SK-N-SH (cell line): Measurements from ENCODE around the gene CREB3L1. TPM values are rescaled to one million over a fixed set of nuclear protein-coding genes. Genes with fewer than 3 reads are reported as not detected.

Experiments used
- CTCF ChIA-PET: fragments of 300-600, 350-600 bp; formaldehyde crosslinking; extraction: SDS; loops from one replicate; lab custom pipeline; 2021; lab: Yijun Ruan, JAX
- POLR2A ChIA-PET: fragments of 350-600 bp; sonication (Branson Sonifier 250); formaldehyde crosslinking; extraction: SDS; loops from one replicate; lab custom pipeline; 2020; ENCODE audit warnings: antibody characterized with exemption, inconsistent platforms; lab: Yijun Ruan, JAX
- DNase-seq: peaks from one replicate; pipeline ENCODE4 v3.0.0; 2012
- H2AFZ ChIP-seq: fragments of 200-600 bp; sonication (generic); 2 replicates; pipeline ENCODE4 v1.8.1; 2016; ENCODE audit warnings: antibody characterized with exemption, mild to moderate bottlenecking, low read depth
- H3F3A ChIP-seq: fragments of 200-600 bp; sonication (generic); replicated peaks from 2 replicates; pipeline ENCODE3; 2016; ENCODE audit warnings: antibody characterized with exemption, mild to moderate bottlenecking; ENCODE audit not compliant: insufficient read depth
- H3K27ac ChIP-seq, 2 experiments: fragments of 200-500 bp in 1 of 2; fragments of 200-600 bp in 1 of 2; sonication (Bioruptor generic) in 1 of 2; sonication (generic), shearing (Covaris generic) in 1 of 2; 2 replicates each; pipeline versions ENCODE4 v1.5.1 to v1.6.1; 2014 to 2016; ENCODE audit warnings: low read depth in 2 of 2, inconsistent platforms in 1 of 2, low read length in 1 of 2, mild to moderate bottlenecking in 1 of 2, mixed read lengths in 1 of 2
- H3K27me3 ChIP-seq: fragments of 200-600 bp; sonication (generic), shearing (Covaris generic); 2 replicates; pipeline ENCODE4 v1.6.1; 2016; ENCODE audit warnings: mixed run types; ENCODE audit not compliant: insufficient read depth
- H3K36me3 ChIP-seq, 2 experiments: fragments of 200-500 bp in 1 of 2; fragments of 200-600 bp in 1 of 2; sonication (Bioruptor generic) in 1 of 2; sonication (generic) in 1 of 2; replicated peaks in 1 of 2; 2 replicates each; pipeline versions ENCODE3 to v1.5.1; 2014 to 2016; ENCODE audit warnings: low read length in 1 of 2, mild to moderate bottlenecking in 1 of 2; ENCODE audit not compliant: insufficient read depth in 2 of 2, control insufficient read depth in 1 of 2
- H3K4me1 ChIP-seq, 2 experiments: fragments of 200-500 bp in 1 of 2; fragments of 200-600 bp in 1 of 2; sonication (Bioruptor generic) in 1 of 2; sonication (generic), shearing (Covaris generic) in 1 of 2; 2 replicates each; pipeline versions ENCODE4 v1.5.1 to v1.6.1; 2014 to 2016; ENCODE audit warnings: low read depth in 1 of 2, low read length in 1 of 2, mixed run types in 1 of 2; ENCODE audit not compliant: insufficient read depth in 2 of 2, control insufficient read depth in 1 of 2
- H3K4me2 ChIP-seq: fragments of 200-600 bp; sonication (generic), shearing (Covaris generic); 2 replicates; pipeline ENCODE4 v1.6.1; 2017; ENCODE audit warnings: mixed run types
- H3K4me3 ChIP-seq, 2 experiments: fragments of 200-500 bp in 1 of 2; fragments of 200-600 bp in 1 of 2; sonication (Bioruptor generic) in 1 of 2; sonication (generic), shearing (Covaris generic) in 1 of 2; 2 replicates each; pipeline versions ENCODE4 v1.5.1 to v1.8.1; 2014 to 2016; ENCODE audit warnings: low read depth in 2 of 2, inconsistent platforms in 1 of 2, low read length in 1 of 2, mild to moderate bottlenecking in 1 of 2, mixed read lengths in 1 of 2, moderate library complexity in 1 of 2
- H3K79me2 ChIP-seq: fragments of 200-600 bp; sonication (generic); 2 replicates; pipeline ENCODE4 v1.8.1; 2017; ENCODE audit warnings: mild to moderate bottlenecking; ENCODE audit not compliant: insufficient read depth
- H3K9ac ChIP-seq: fragments of 200-600 bp; sonication (generic); 2 replicates; pipeline ENCODE4 v1.6.1; 2017; ENCODE audit warnings: mixed run types
- H3K9me2 ChIP-seq: fragments of 200-600 bp; sonication (generic); 2 replicates; pipeline ENCODE4 v1.6.1; 2017; ENCODE audit warnings: mixed run types
- H3K9me3 ChIP-seq: fragments of 200-600 bp; sonication (generic); 2 replicates; pipeline ENCODE4 v1.6.1; 2017; ENCODE audit warnings: mixed run types, mild to moderate bottlenecking, moderate library complexity
- H4K20me1 ChIP-seq: fragments of 200-600 bp; sonication (generic); 2 replicates; pipeline ENCODE4 v1.6.1; 2017; ENCODE audit warnings: mild to moderate bottlenecking, mixed run types; ENCODE audit not compliant: insufficient read depth
- EZH2phosphoT487 ChIP-seq: fragments of 200-600 bp; sonication (generic); IDR thresholded peaks from 2 replicates; pipeline ENCODE4 v1.6.1; 2017; ENCODE audit warnings: low read depth, mixed run types, mild to moderate bottlenecking, antibody characterized with exemption, moderate library complexity, borderline replicate concordance
- GABPA ChIP-seq: IDR thresholded peaks from 2 replicates; pipeline ENCODE4 v1.4.0; 2012; ENCODE audit warnings: low read depth, mild to moderate bottlenecking
- GATA2 ChIP-seq: sonication (generic); formaldehyde crosslinking; IDR thresholded peaks from 2 replicates; pipeline ENCODE4 v1.5.0; 2020; ENCODE audit warnings: mild to moderate bottlenecking, missing genetic modification reagents
- PBX3 ChIP-seq: IDR thresholded peaks from 2 replicates; pipeline ENCODE4; 2012
- RAD21 ChIP-seq: IDR thresholded peaks from 2 replicates; pipeline ENCODE4 v1.6.1; 2012; ENCODE audit warnings: mild to moderate bottlenecking, low read length
- RCOR1 ChIP-seq: fragments of 150-350 bp; IDR thresholded peaks from 2 replicates; pipeline ENCODE4 v1.6.1; 2017; ENCODE audit warnings: antibody characterized with exemption, low read length
- REST ChIP-seq: IDR thresholded peaks from 2 replicates; pipeline ENCODE4 v1.6.1; 2012; ENCODE audit warnings: mild to moderate bottlenecking, low read depth, low read length, moderate library complexity
- RFX5 ChIP-seq: IDR thresholded peaks from 2 replicates; pipeline ENCODE4 v1.6.1; 2012; ENCODE audit warnings: mild to moderate bottlenecking, improper control_type of control experiment, low read length
- RXRA ChIP-seq: IDR thresholded peaks from 2 replicates; pipeline ENCODE4 v1.4.0; 2012; ENCODE audit warnings: low read depth, mild to moderate bottlenecking, borderline replicate concordance
- USF1 ChIP-seq: IDR thresholded peaks from 2 replicates; pipeline ENCODE4 v1.4.0; 2012; ENCODE audit warnings: low read depth, borderline replicate concordance
- WGBS: methylation state at CpG from one replicate; pipeline ENCODE4 v1.1.6; 2017; ENCODE audit warnings: low lambda C conversion rate; 5-methylcytosine and 5-hydroxymethylcytosine counted together
- polyA plus RNA-seq, 3 experiments: library from polyadenylated mRNA; depleted of rRNA; stranded (reverse); fragments of >200 nt; gene quantifications; 2 replicates each; pipeline ENCODE4 v1.2.3, GENCODE V29; 2012

Gene CREB3L1
- polyA plus RNA-seq, 1 of the 3 experiments (the other 2 are of a cell fraction), result 14.0 TPM

GRCh38 chr11:46251954-46252353 lies 25.5 kb upstream of the CREB3L1 start:
- H3K9me2 ChIP-seq, result no peaks in the 10 kb centered on the region
- no peak for DNase-seq
- H3F3A ChIP-seq, result peaks cover 27% of the 10 kb centered on the region
- H3K27ac ChIP-seq, result no peak overlapping the region
- ChIA-PET CTCF (interaction anchor here (1.0 to 2.3 kb wide), 2 partner anchors 55 to 64 kb away, joined by 3 to 5 read pairs; no protein-coding TSS in a partner anchor), POLR2A (no interaction called here)
- TF ChIP-seq USF1, result no peak
- no peak overlapping the region for H2AFZ ChIP-seq
- H4K20me1 ChIP-seq, result no peaks in the 10 kb centered on the region
- no peak overlapping the region for H3K9ac ChIP-seq
- H3K27me3 ChIP-seq, result no peaks in the 10 kb centered on the region
- WGBS, result 90% methylated on average over 4 of the region's 6 CpGs
- 0 out of 2 replicates have a peak, but pooled peaks cover 4% of the 10 kb centered on the region for H3K79me2 ChIP-seq
- H3K4me3 ChIP-seq, result no peak overlapping the region
- H3K4me2 ChIP-seq, result no peak overlapping the region
- H3K4me1 ChIP-seq, result peaks cover 5 to 35% of the 10 kb centered on the region in 2 experiments; a peak in 3 of 4 replicates
- no peaks in the 10 kb centered on the region for H3K9me3 ChIP-seq
- H3K36me3 ChIP-seq, result no peaks in the 10 kb centered on the region

- Histone ChIP-seq H2AFZ (no peak overlapping the region), H3K36me3 (no peaks in the 10 kb centered on the region), H3K9ac (no peak overlapping the region), H4K20me1 (no peaks in the 10 kb centered on the region), H3K27ac (no peak overlapping the region), H3K4me3 (no peak overlapping the region), H3K4me1 (peaks cover 5 to 30% of the 10 kb centered on the region in 2 experiments; a peak in 3 of 4 replicates), H3K9me2 (no peaks in the 10 kb centered on the region), H3K4me2 (no peak overlapping the region), H3K79me2 (0 out of 2 replicates have a peak, but pooled peaks cover 4% of the 10 kb centered on the region), H3F3A (peaks cover 23% of the 10 kb centered on the region), H3K27me3 (no peaks in the 10 kb centered on the region), H3K9me3 (no peaks in the 10 kb centered on the region)
- DNase-seq, result no peak
- CTCF ChIA-PET, result interaction anchor here (2.3 kb wide), 1 partner anchor 55 kb away, joined by 5 read pairs; no protein-coding TSS in a partner anchor
- 85% methylated on average over 10 of the region's 10 CpGs for WGBS
- TF ChIP-seq RAD21, result no peak
- TF ChIP-seq REST, result no peak
- TF ChIP-seq PBX3, result no peak
- TF ChIP-seq RCOR1, result no peak
- TF ChIP-seq EZH2phosphoT487, result no peak
- no peak for TF ChIP-seq GABPA
- no peak for TF ChIP-seq GATA2 (CRISPR knock-in tag)
- TF ChIP-seq RFX5, result no peak
- TF ChIP-seq RXRA, result no peak
- POLR2A ChIA-PET, result no interaction called here
Measured at GRCh38 chr11:46252373-46252914, 25.0 kb upstream of the CREB3L1 start.
